B cell (primary cell): ENCODE results near the gene RRAGC.

ENCODE experiments used
- CTCF ChIP-seq: fragments of 200-600 bp; IDR thresholded peaks from one replicate; pipeline ENCODE4 v1.8.0; 2022; ENCODE audit warnings: antibody characterized with exemption, mild to moderate bottlenecking
- EZH2 ChIP-seq: IDR thresholded peaks from 2 replicates; pipeline ENCODE4 v1.6.1; 2012; ENCODE audit warnings: borderline replicate concordance, low read depth, mild to moderate bottlenecking, moderate library complexity, low read length; ENCODE audit not compliant: insufficient read depth, poor library complexity, severe bottlenecking

GRCh38 chr1:38791164-38791515, 68.4 kb downstream of the RRAGC start:
- TF ChIP-seq CTCF (no peak), EZH2 (no peak)
